Upper lobe of left lung (tissue), 6 donors: ENCODE measurements around the gene MYADML2. TPM values are rescaled to one million over a fixed set of nuclear protein-coding genes. Genes with fewer than 3 reads are reported as not detected.

ENCODE experiments used
- ATAC-seq, 2 donors: fragments of 200-7000 bp; cut with Tn5 transposase; one replicate each; pipeline ENCODE4 v1.9.1; 2022; ENCODE audit warnings: mild to moderate bottlenecking in 2 of 2, moderate library complexity in 2 of 2; ENCODE audit not compliant: low FRiP score in 2 of 2
- DNase-seq, 2 donors: peaks; one replicate each; pipeline ENCODE4 v3.0.0-alpha.2; 2019 to 2020
- H3K27ac ChIP-seq, 4 donors: fragments of 200-600 bp; sonication (generic); one replicate each; pipeline ENCODE4 v1.5.1; 2016 to 2019
- H3K27me3 ChIP-seq, 4 donors: fragments of 200-600 bp; sonication (generic); one replicate each; pipeline ENCODE4 v1.5.1; 2017 to 2019
- H3K36me3 ChIP-seq, 4 donors: fragments of 200-600 bp; sonication (generic); one replicate each; pipeline ENCODE4 v1.5.1; 2016 to 2019
- H3K4me1 ChIP-seq, 4 donors: fragments of 200-600 bp; sonication (generic); one replicate each; pipeline ENCODE4 v1.5.1; 2018 to 2019
- H3K4me3 ChIP-seq, 4 donors: fragments of 200-600 bp; sonication (generic); one replicate each; pipeline ENCODE4 v1.5.1; 2017 to 2019; ENCODE audit warnings: mild to moderate bottlenecking in 2 of 4, moderate library complexity in 1 of 4
- H3K9me3 ChIP-seq, 4 donors: fragments of 200-600 bp; sonication (generic); one replicate each; pipeline ENCODE4 v1.5.1; 2018 to 2019
- EP300 ChIP-seq, 4 donors: sonication (generic); formaldehyde crosslinking; IDR thresholded peaks; one replicate each; pipeline ENCODE4 v1.5.1; 2017; ENCODE audit warnings: antibody characterized with exemption in 4 of 4, control low read depth in 2 of 4
- POLR2A ChIP-seq, 4 donors: fragments of 450-650 bp; IDR thresholded peaks; one replicate each; pipeline ENCODE4 v1.5.1; 2016 to 2017; ENCODE audit warnings: antibody characterized with exemption in 4 of 4, mild to moderate bottlenecking in 2 of 4
- POLR2AphosphoS5 ChIP-seq, 2 donors: sonication (generic); formaldehyde crosslinking; IDR thresholded peaks; one replicate each; pipeline ENCODE4 v1.5.1; 2017; ENCODE audit warnings: antibody characterized with exemption in 2 of 2
- WGBS, 2 donors: methylation state at CpG; one replicate each; pipeline ENCODE4 v1.1.5; 2017 to 2018; 5-methylcytosine and 5-hydroxymethylcytosine counted together
- total RNA-seq, 6 donors: library from RNA; depleted of rRNA in 4 of 6; stranded (reverse); fragments of >200 nt in 4 of 6; gene quantifications; one replicate each; pipeline versions ENCODE4 v1.1.0 to v1.2.1, GENCODE V29; 2016 to 2021
- TF ChIP-seq, protein P1 (sequence below), 6 experiments: fragments of 450-650 bp in 4 of 6; fragments of 200-600 bp in 2 of 6; sonication (generic) in 2 of 6; IDR thresholded peaks; one replicate each; pipeline ENCODE4 v1.5.1; 2016 to 2019; ENCODE audit warnings: antibody characterized with exemption in 6 of 6
- donor health status: DM: no; HTN: no; CAD: no; lungs with moderate emphysema.
- donor health status: DM: no; HTN: yes; CAD: no; lungs with severe emphysema.

MYADML2 gene, protein sequence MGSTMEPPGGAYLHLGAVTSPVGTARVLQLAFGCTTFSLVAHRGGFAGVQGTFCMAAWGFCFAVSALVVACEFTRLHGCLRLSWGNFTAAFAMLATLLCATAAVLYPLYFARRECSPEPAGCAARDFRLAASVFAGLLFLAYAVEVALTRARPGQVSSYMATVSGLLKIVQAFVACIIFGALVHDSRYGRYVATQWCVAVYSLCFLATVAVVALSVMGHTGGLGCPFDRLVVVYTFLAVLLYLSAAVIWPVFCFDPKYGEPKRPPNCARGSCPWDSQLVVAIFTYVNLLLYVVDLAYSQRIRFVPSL
- not detected for total RNA-seq

DNA sequence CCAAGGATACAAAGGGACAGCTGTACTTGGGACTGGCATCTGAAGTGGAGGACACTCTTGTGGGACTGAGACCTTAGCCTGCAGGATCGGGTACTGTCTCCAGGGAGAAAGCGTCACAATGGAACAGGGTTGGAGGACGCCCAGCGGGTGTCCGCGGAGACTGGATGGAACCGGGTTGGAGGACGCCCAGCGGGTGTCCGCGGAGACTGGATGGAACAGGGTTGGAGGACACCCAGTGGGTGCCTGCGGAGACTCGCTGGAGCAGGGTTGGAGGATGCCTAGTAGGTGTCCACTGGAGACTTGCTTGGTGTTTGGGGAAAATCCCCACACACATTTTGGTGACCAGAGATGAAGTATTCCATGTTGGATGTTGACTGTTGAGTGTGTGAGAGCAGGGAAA lies at the start of gene MYADML2:
Gene MYADML2, minus strand, starts transcription at position 45 of the 400 bp plus-strand sequence. CDS start 5,492 bp downstream, outside the sequence.
- ATAC-seq (no peak), DNase-seq (peak in 1 of 2 donors; percentile 59)
- no peak within 1 kb of the TSS for H3K4me3 ChIP-seq
- no peaks in the 10 kb centered on the region for H3K36me3 ChIP-seq
- no peaks in the 10 kb centered on the region for H3K9me3 ChIP-seq
- WGBS, 2 donors = 90% methylated on average over 12 to 13 of the region's 13 CpGs
- no peak within 1 kb of the TSS for H3K27ac ChIP-seq
- no peaks in the 10 kb centered on the region for H3K4me1 ChIP-seq
- TF ChIP-seq, protein P1, sequence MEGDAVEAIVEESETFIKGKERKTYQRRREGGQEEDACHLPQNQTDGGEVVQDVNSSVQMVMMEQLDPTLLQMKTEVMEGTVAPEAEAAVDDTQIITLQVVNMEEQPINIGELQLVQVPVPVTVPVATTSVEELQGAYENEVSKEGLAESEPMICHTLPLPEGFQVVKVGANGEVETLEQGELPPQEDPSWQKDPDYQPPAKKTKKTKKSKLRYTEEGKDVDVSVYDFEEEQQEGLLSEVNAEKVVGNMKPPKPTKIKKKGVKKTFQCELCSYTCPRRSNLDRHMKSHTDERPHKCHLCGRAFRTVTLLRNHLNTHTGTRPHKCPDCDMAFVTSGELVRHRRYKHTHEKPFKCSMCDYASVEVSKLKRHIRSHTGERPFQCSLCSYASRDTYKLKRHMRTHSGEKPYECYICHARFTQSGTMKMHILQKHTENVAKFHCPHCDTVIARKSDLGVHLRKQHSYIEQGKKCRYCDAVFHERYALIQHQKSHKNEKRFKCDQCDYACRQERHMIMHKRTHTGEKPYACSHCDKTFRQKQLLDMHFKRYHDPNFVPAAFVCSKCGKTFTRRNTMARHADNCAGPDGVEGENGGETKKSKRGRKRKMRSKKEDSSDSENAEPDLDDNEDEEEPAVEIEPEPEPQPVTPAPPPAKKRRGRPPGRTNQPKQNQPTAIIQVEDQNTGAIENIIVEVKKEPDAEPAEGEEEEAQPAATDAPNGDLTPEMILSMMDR (IDR thresholded peaks at IDR 0.05) = no peak
- TF ChIP-seq EP300 (IDR thresholded peaks at IDR 0.05) (no peak), POLR2AphosphoS5 (IDR thresholded peaks at IDR 0.05) (no peak)
- no peaks in the 10 kb centered on the region for H3K27me3 ChIP-seq

DNA sequence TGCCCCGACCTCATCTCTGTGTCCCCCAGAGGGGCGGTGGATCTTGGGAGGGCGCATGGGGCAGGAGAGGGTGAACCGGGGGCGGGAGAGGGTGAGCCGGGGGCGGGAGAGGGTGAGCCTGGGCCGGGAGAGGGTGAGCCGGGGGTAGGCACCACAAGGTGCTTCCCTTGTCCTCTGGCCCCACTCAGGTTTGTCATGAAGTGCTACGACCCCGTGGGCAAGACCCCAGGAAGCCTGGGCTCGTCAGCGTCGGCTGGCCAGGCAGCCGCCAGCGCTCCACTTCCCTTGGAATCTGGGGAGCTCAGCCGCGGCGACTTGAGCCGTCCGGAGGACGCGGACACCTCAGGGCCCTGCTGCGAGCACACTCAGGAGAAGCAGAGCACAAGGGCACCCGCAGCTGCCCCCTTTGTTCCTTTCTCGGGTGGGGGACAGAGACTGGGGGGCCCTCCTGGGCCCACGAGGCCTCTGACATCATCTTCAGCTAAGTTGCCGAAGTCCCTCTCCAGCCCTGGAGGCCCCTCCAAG lies 49.3 kb upstream of the MYADML2 start:
- H3K4me1 ChIP-seq = peaks cover 15 to 51% (median 41%) of the 10 kb centered on the region in 4 donors
- WGBS, 2 donors = 92 to 93% methylated on average over 24 to 27 of the region's 28 CpGs
- no peaks in the 10 kb centered on the region for H3K27me3 ChIP-seq
- no peak overlapping the region for H3K4me3 ChIP-seq
- H3K27ac ChIP-seq = no peak overlapping the region
- peaks cover 0 to 13% (median 8%) of the 10 kb centered on the region in 4 donors for H3K36me3 ChIP-seq
- ATAC-seq (no peak), DNase-seq (peak in 1 of 2 donors; percentile 59)
- TF ChIP-seq, protein P1 (IDR thresholded peaks at IDR 0.05) = no peak
- TF ChIP-seq POLR2A (IDR thresholded peaks at IDR 0.05) (no peak), POLR2AphosphoS5 (IDR thresholded peaks at IDR 0.05) (no peak), EP300 (IDR thresholded peaks at IDR 0.05) (no peak)
- H3K9me3 ChIP-seq = no peaks in the 10 kb centered on the region

DNA sequence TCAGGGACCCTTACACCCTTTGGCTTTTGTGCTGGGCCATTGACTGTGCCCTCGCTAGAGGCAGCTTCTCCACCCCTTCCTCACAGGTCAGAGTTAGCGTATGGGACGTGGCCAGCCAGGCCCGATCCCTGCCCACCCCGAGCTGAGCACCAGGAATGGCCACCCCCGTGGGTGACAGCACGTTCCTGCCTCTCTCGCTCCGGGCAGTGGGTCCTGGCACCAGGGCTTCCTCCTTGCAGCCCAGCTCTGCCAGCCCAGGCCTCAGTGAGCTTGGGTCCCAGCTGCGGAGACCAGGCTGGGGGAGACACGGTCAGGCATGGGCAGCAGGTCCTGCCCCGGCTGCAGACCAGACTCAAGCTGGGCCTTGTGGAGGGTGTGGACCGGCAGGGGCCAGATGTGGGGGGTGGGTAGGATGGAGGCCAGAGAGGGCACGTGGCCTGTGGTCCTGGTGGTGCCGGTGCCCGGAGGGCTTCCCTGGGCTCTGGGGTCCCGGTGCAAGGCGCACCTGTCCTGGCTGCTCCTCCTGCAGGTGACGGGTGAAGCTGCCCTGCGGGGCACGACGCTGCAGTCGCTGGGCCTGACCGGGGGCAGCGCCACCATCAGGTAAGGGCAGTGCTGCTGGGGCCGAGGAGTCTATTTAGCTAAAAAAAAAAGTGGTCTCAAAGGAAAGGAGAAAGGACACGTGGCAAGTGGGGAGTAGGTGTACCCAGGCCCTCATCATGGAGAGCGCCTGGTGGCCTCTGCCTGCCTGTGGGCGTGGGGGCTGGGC lies 48.6 kb upstream of the MYADML2 start:
- TF ChIP-seq, protein P1 (IDR thresholded peaks at IDR 0.05) = no peak
- TF ChIP-seq POLR2A (IDR thresholded peaks at IDR 0.05) (no peak), EP300 (IDR thresholded peaks at IDR 0.05) (no peak), POLR2AphosphoS5 (IDR thresholded peaks at IDR 0.05) (no peak)
- Histone ChIP-seq H3K4me3 (no peak overlapping the region), H3K27ac (peak overlapping the region in 2 of 4 donors; percentile 24 to 68), H3K36me3 (peaks cover 0 to 13% (median 8%) of the 10 kb centered on the region in 4 donors), H3K9me3 (no peaks in the 10 kb centered on the region), H3K27me3 (no peaks in the 10 kb centered on the region), H3K4me1 (peaks cover 21 to 57% (median 47%) of the 10 kb centered on the region in 4 donors)
- WGBS, 2 donors = 92 to 95% methylated on average over 17 to 27 of the region's 29 CpGs
- ATAC-seq (no peak), DNase-seq (peak in 1 of 2 donors; percentile 60)

DNA sequence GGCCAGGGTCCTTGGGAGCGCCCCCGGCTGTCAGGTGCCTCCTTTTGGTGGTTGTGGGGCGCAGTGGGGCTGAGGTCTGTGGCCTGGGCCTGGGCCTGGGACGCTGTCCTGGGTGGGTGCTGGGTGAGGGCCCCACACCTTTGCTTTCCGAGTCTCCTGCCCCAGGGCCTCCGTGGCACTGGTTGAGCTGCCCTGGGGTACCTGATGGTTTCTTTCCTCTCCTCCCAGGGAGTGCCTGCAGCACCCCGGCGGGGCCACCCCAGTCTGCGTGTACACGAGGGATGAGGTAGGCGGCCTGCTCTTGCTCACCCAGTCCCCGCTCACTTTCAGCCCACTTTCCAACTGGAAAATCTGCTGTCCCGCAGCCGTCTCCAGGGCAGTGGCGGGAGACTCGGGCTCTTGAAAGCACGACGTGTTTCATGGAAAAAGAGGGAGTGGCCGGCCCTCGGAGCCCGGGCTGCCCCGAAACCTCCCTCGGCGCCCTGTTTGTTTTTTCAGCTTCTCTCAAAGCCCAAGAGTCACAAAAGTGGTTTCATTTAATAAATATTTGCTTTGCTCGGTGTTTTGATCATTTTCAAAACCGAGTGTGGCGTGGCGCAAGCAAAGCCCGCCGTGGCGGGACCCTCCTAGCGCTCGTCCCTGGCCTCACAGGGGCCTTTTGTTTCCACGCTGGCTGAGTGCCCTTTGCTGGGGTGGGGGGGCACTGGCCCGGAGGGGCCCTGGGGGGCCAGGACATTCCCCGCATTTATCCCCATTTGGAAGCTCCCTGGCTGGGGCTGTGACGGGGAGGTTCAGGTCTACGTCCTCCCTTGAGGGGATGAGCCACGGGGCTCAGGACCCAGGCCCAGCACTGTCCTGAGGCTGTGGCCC lies 47.8 kb upstream of the MYADML2 start:
- H3K27me3 ChIP-seq = no peaks in the 10 kb centered on the region
- WGBS, 2 donors = 80 to 82% methylated on average over 28 to 39 of the region's 39 CpGs
- no peak for ATAC-seq
- peak overlapping the region in 2 of 4 donors; percentile 24 to 68 for H3K27ac ChIP-seq
- TF ChIP-seq POLR2A (IDR thresholded peaks at IDR 0.05) (peak in 1 of 4 donors; percentile 22), EP300 (IDR thresholded peaks at IDR 0.05) (no peak)
- peak; percentile 59 to 84 for DNase-seq
- peaks cover 0 to 13% (median 8%) of the 10 kb centered on the region in 4 donors for H3K36me3 ChIP-seq
- no peaks in the 10 kb centered on the region for H3K9me3 ChIP-seq
- no peak overlapping the region for H3K4me3 ChIP-seq
- H3K4me1 ChIP-seq = peaks cover 21 to 52% (median 44%) of the 10 kb centered on the region in 4 donors
